NCI-H2029 (cell line): ENCODE results near the gene SYMPK.

Experiments used
- DNase-seq: peaks from one replicate; lab custom pipeline; 2025; lab: John Stamatoyannopoulos, UW

Gene SYMPK

DNA sequence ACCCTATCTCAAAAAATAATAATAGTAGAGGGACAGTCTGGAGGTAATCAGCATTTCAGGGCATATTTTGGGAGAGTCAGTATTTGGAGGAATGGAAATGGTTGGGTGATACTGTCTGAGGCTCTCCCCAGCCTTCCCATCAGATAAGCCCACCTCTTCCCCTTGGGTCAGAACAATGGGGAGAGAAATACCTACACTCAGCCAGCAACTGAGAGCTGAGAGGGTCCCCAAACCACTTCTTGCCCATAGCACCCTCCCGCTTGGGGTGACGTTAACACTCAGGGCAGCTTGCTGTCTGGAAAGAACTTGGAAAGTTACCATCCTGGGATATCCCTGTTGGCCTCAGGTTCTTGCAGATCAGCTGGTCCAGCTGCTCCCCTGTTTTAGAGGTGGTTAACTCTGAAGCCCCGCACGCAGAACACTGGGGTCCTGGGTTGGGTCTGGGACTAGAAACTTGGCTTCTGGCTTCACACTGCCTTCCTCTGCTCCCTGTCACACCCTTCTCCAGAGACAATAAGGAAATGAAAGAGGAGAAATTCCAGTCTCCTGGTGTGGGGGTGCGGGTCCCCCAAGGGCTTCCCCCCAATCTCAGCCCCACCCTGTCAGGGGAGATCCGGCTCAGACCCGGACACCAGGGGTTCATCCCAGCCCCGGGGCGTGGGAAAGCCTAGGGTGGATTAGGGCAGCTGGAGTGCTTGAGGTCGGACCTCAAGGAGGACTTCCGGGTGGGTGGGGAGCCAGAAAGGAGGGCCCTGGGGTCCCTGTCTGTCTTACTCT lies 3.6 kb upstream of the SYMPK start:
- DNase-seq, result no peak

DNA sequence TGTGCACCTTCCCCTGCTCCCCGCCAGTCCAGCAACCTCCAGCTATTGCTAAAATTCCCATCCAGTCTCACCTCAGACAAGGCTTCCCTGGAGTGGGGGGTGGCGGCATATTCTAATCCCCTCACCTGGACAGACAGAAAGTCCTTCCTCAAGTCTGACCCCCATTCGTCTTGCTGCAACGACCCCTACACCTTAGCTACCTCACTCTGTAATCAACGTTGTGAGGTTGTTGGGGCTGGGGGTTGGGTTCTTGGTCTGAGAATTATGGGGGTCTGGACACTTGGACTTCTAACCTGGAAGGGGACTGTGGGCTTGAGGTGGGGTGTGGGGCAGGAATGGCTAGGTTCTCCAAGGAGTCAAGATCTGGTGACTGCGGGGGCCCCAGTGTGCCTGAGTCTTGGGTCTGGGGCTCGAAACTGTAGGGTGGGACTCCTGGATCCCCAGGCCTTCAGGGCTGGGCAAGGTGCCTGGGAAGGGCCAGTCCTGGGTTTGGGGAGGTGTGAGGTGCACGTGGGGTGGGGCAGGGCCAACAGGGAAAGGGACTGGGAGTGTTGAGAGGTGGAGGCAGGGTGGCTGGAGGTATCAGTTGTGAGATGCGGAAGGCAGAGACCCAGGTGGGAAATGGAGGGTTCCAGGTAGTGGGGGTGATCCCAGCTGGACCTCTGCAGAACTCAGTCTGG lies 2.5 kb upstream of the SYMPK start:
- no peak for DNase-seq

DNA sequence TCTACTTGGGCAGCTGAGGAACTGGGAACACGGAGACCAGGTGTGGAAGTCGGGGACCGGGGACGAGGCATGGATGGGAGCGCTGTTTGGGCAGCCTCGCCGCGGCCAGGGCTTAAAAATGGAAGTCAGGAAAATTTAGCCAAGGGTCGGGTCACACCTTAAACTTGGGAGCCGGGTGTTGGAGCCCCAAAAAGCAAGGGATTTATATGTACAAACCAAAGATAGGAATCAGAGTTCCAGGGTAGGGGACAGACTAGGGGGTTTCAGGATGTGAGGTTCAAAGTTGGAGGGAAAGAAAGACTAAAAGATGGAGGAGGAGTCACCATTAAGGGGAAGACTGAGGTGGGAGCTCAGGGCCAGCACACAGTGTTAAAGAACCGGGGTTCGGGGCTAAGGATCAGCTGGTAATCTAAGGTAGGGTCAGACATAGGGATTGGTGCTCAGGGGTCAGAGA lies 1.7 kb upstream of the SYMPK start:
- DNase-seq, result no peak

DNA sequence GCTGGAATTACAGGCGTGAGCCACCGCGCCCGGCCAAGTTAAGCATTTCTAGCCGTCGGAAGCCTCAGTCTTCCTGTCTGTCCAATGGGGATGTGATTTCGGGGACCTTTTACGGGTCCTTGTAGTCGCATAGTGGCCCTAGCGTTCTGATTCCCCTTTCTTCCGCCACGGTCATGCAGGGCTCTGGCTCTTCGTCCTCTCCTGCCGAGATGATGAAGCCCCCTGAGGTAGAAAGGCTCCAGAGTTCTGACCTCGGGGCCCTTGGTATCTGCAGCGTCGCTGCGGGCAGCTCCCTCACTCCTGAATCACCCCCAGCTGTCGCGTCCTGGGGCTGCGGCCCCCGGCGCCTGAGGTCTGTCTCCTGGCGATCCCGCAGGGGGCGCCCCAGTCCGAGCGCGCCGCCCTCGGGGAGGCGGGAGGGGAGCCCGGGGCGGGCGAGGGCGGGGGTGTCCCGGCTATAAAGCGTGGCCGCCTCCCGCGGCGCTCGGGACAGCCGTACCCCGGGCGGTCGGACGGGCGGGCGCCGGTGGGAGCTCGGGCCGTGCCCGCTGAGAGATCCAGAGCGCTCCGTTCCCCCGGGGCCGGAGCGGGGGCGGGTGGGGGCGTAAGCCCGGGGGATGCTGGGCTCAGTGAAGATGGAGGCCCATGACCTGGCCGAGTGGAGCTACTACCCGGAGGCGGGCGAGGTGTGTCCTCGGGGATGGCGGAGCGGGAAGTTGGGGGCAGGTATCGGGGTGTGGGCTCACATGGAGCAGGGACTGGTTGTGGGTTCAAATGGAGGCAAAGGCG lies 1.1 kb upstream of the SYMPK start, which contains the start of gene FOXA3:
TSS of gene FOXA3 (plus strand) at position 487 of the 789 bp plus-strand sequence. CDS start at position 618, 131 bp downstream.
- DNase-seq, result no peak

- DNase-seq, result no peak
These were observed 440 bp upstream of the SYMPK start for GRCh38 chr19:45863335-45863839.

DNA sequence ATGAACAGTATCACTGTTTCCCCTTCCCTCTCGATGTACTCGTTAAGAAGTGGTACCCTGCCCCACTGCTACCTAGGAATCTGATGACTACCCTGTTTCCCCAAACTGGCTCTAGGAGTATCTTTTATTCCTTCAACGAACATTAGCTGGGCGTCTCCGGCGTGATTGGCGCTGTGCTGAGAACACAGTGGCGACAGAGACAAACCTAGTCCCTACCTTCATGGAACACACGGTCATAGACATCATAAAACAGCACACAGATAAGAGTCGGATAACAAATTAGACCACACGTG lies 730 bp downstream of the SYMPK start:
- DNase-seq, result no peak

GRCh38 chr19:45860359-45861259 lies 2.3 kb downstream of the SYMPK start:
- no peak for DNase-seq

DNA sequence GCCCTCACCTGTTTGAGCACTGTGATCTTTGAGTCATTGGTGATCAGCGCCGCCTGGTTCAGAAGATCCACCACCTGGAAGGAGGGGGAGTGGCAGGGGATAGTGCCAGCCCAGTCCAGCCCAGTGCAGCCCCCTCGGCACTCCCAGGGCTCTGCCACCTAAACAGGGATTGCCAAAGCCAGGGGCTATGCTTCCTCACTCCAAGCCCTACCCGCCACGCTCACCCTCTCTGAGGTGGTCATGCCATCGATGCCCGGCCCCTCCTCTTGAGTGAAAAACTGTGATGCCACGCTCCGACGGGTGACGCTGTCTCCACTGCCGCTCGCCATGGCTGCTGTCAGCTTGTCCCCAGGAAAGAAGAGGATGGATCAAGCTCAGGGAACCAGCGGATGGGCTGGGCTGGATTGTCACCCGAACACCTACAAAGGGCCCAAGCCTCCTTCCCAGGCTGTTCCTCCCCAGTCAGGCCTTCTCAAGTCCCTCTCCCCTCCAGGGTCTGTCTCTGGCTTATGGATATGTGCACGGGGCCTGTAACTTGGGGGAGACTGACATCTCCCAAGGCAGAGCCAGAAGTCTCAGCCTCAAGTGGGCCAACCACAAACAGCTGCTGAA lies 8.7 kb downstream of the SYMPK start:
- DNase-seq, result no peak

DNA sequence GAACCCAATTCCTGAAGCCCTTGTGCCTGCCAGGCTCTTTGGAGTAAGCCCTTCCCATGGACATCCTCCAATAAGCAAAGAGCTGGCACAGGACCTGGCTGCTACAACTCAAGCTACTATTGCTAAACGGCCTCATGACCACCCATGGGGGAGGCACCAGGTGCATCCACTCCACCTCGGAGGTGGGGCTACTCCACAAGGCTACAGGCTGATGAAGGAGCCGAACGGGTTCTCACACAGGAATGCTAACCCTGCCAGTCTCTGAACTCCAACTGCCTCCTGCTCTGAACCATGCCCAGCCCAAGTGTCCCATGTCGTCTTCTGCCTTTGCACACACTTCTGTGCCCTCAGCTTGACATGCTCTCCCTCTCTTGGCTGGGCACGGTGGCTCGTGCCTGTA lies 10.0 kb downstream of the SYMPK start:
- peak; percentile 42 for DNase-seq

GRCh38 chr19:45852145-45852750 lies 10.7 kb downstream of the SYMPK start:
- no peak for DNase-seq

GRCh38 chr19:45848922-45849321 lies 14.0 kb downstream of the SYMPK start:
- DNase-seq, result no peak

GRCh38 chr19:45847663-45848062 lies 15.3 kb downstream of the SYMPK start:
- no peak for DNase-seq

DNA sequence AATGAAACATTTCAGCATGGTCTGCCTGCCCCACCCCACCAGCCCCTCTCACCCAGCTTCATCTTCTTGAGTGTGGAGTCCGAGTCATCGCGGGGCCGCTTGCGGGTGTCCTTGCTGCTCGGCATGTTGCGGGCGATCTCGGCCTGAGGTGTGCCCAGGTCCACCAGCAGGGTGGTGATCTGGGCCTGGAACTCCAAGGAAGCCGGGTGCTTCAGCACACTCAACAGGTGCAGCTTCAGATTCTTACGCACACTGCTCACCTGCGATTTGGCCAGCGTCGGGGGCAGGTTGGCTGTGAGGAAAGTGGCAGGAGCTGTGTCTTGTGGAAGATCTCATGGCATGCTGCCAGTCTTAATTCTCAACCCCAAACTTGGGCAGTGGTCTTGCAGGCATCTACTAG lies 20.7 kb downstream of the SYMPK start:
- no peak for DNase-seq

DNA sequence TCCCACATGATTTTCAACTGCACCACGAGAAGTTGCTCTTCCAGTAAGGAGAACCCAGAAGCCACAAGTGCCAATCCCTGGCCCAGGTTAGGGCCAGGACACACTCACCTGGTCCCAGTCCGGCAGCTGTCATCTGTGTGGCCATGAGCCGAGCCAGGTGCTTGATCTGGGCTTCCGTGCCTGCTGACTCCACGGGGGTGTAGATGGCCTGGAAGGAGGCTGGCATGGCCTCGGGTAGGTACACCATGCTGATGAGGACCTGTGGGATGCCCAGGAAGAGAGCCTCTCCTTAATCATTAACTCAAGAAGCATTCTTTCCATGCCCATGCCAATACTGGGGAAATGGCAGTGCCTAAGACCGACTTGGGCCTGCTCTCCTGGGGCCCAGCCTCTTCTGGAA lies 28.0 kb downstream of the SYMPK start:
- no peak for DNase-seq

DNA sequence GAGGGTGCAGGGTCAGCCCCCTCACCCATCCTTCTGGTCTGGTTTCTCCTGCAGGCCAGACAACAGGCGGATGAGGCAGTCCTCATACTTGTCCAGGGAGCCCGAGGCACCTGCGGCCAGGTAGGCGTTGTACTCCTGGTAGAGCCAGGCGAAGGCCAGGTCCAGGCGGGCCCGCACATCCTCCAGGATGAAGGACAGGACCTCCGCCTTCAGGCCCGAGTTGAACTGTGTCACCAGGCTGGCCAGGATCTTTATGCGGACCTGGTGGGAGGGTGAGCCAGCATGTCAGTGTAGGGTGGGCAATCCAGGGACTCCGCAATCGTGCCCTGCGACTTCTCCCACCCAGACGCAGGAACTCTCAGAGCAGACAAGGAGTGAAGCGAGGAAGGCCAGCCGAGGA lies 34.0 kb downstream of the SYMPK start:
- no peak for DNase-seq

- DNase-seq, result no peak
These were observed 34.4 kb downstream of the SYMPK start for GRCh38 chr19:45828523-45828922.

- DNase-seq, result no peak
These were observed 35.4 kb downstream of the SYMPK start for GRCh38 chr19:45827459-45828093.

GRCh38 chr19:45826934-45827333 lies 36.0 kb downstream of the SYMPK start:
- DNase-seq, result no peak

DNA sequence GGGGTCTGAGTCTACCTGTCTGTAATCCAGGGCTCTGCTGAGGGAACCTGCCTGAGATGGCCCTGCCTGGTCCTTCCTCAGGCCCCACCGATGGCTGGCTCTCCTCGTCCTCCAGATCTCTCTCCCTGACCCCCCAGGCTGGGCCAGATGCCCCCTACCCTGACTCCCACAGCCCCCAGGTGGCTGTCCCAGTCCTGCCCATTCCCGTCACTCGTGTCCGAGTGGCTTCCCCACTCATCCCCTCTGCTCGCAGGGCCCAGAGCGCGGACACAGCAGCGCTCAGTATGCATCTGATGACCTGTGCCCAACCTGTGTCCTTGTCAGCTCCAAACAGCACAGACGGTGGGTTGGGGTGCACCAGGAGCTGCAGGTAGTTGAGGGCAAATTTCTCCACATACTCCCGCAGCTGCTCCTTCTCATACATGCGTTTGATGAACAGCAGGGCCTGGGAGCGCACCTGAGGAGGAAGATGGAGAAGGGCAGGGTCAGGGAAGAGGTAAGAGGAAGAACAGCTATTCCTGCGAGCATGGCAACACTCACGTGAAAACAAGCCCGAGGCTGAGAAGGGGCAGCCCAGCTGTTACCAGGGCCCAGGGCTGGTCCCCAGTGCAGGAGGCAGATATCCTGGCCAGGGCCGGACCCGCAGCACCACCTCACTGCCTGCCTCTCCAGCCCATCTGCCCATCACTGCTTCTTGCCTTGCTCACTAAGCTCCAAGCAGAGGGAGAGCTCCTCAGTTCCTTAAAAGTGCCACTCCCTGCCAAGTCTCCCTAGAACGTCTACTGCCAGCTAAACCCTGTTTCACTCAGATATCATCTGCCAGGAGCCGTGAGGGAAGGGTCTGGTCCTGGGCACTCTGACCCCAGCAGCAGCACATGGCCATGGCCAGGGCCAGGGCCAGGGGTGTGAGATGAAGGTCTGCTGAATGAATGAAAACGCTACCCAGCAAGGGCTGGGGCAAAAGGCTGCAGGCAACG lies 36.7 kb downstream of the SYMPK start:
- DNase-seq, result no peak
